K562 (cell line): ENCODE results near the gene GPN3. TPM values are rescaled to one million over a fixed set of nuclear protein-coding genes. Genes with fewer than 3 reads are reported as not detected.

Experiments used
- ATF7 ChIP-seq: fragments of 450-650 bp; IDR thresholded peaks from 2 replicates; pipeline ENCODE4 v1.7.1; 2014; ENCODE audit warnings: mild to moderate bottlenecking, moderate library complexity
- CHAMP1 ChIP-seq: fragments of 450-650 bp; IDR thresholded peaks from 2 replicates; pipeline ENCODE4 v1.6.1; 2016; ENCODE audit warnings: mild to moderate bottlenecking
- CHCHD3 ChIP-seq: fragments of 250-450 bp; sonication (Bioruptor Pico); IDR thresholded peaks from 2 replicates; pipeline ENCODE4 v2.1.2; 2022; ENCODE audit warnings: mild to moderate bottlenecking
- CREM ChIP-seq: IDR thresholded peaks from 2 replicates; pipeline ENCODE4 v1.6.1; 2014; ENCODE audit warnings: antibody characterized with exemption, low read depth
- DDX20 ChIP-seq: fragments of 450-650 bp; IDR thresholded peaks from 2 replicates; pipeline ENCODE4 v1.6.1; 2016; ENCODE audit warnings: missing genetic modification characterization, low read depth, mild to moderate bottlenecking, missing compliant biosample characterization, moderate library complexity
- DNMT1 ChIP-seq: fragments of 450-650 bp; IDR thresholded peaks from 2 replicates; pipeline ENCODE4 v1.6.1; 2016; ENCODE audit warnings: antibody characterized with exemption, mild to moderate bottlenecking
- E2F5 ChIP-seq: sonication (generic); formaldehyde crosslinking; IDR thresholded peaks from 2 replicates; pipeline ENCODE4 v1.8.0; 2022; ENCODE audit warnings: mild to moderate bottlenecking, missing genetic modification reagents
- ESRRA ChIP-seq: fragments of 450-650 bp; IDR thresholded peaks from 2 replicates; pipeline ENCODE4 v1.6.1; 2014; ENCODE audit warnings: low read depth, mild to moderate bottlenecking, moderate library complexity, borderline replicate concordance
- HMGN3 ChIP-seq: IDR thresholded peaks from 2 replicates; pipeline ENCODE4 v1.6.1; 2011; ENCODE audit warnings: borderline replicate concordance, low read depth, mild to moderate bottlenecking, mixed read lengths, low read length; ENCODE audit not compliant: insufficient read length; ENCODE audit errors: extremely low read depth
- HSF4 ChIP-seq: fragments of 250-450 bp; sonication (Bioruptor Pico); IDR thresholded peaks from 2 replicates; pipeline ENCODE4 v2.1.2; 2022; ENCODE audit warnings: mild to moderate bottlenecking, moderate library complexity, borderline replicate concordance
- MIER1 ChIP-seq: fragments of 450-650 bp; IDR thresholded peaks from 2 replicates; pipeline ENCODE4 v1.6.1; 2016; ENCODE audit warnings: antibody characterized with exemption, mild to moderate bottlenecking, low read depth
- MLX ChIP-seq, 2 experiments: fragments of 450-650 bp in 1 of 2; sonication (generic) in 1 of 2; formaldehyde crosslinking; conservative IDR thresholded peaks; 2 replicates each; pipeline versions ENCODE4 v1.4.0 to v1.8.1; 2020 to 2022; ENCODE audit warnings: mild to moderate bottlenecking in 1 of 2, missing genetic modification reagents in 1 of 2
- MTA1 ChIP-seq: fragments of 450-650 bp; IDR thresholded peaks from 2 replicates; pipeline ENCODE4 v1.6.1; 2017; ENCODE audit warnings: borderline replicate concordance
- NCOA6 ChIP-seq: fragments of 450-650 bp; IDR thresholded peaks from 2 replicates; pipeline ENCODE4 v1.6.1; 2017; ENCODE audit warnings: mild to moderate bottlenecking
- NFE2L1 ChIP-seq: fragments of 450-650 bp; IDR thresholded peaks from 2 replicates; pipeline ENCODE4 v1.6.1; 2016; ENCODE audit warnings: missing genetic modification characterization, low read depth, mild to moderate bottlenecking, missing compliant biosample characterization, moderate library complexity, borderline replicate concordance
- SRSF7 ChIP-seq: fragments of 200-400 bp; formaldehyde crosslinking; optimal IDR thresholded peaks from 2 replicates; pipeline ENCODE3; 2017; ENCODE audit warnings: mild to moderate bottlenecking, low read depth, low read length
- TEAD2 ChIP-seq: fragments of 450-650 bp; IDR thresholded peaks from 2 replicates; pipeline ENCODE4 v1.6.1; 2016; ENCODE audit warnings: missing genetic modification characterization, control low read depth, missing compliant biosample characterization
- USF1 ChIP-seq: sonication (generic); formaldehyde crosslinking; IDR thresholded peaks from 2 replicates; pipeline ENCODE4 v1.9.0; 2022; ENCODE audit warnings: mild to moderate bottlenecking, missing genetic modification reagents
- ZNF175 ChIP-seq: fragments of 200-800 bp; sonication (Bioruptor generic); IDR thresholded peaks from 2 replicates; pipeline ENCODE4 v1.6.1; 2016; ENCODE audit warnings: low read depth, mild to moderate bottlenecking, missing genetic modification characterization, missing compliant biosample characterization
- ZNF77 ChIP-seq: fragments of 250-450 bp; sonication (Bioruptor Pico); IDR thresholded peaks from 2 replicates; pipeline ENCODE4 v1.5.0; 2020
- ZNF785 ChIP-seq: fragments of 250-450 bp; sonication (Bioruptor Pico); IDR thresholded peaks from 2 replicates; pipeline ENCODE4 v1.4.0; 2020; ENCODE audit warnings: mild to moderate bottlenecking
- polyA plus RNA-seq, 8 experiments: library from polyadenylated mRNA; depleted of rRNA in 4 of 8; stranded (reverse) in 5 of 8; unstranded in 3 of 8; fragments of >200 nt; fragmentation: Nextera tagmentation in 2 of 8; fragmentation: Illumina TruSeq in 1 of 8; extraction: Ambion mirVana in 2 of 8; extraction: Trizol in 1 of 8; gene quantifications; 2 replicates each; pipeline versions ENCODE4 v1.2.1 to v1.2.3, GENCODE V29; 2011 to 2014; ENCODE audit warnings: inconsistent platforms in 1 of 8, missing spikeins in 1 of 8
- total RNA-seq, 7 experiments: library from RNA; depleted of rRNA in 6 of 7; stranded (reverse); fragments of >200 nt in 6 of 7; fragmentation: Illumina TruSeq in 2 of 7; extraction: Trizol in 2 of 7; gene quantifications; 2 replicates each; pipeline versions ENCODE4 v1.2.1 to v1.2.3, GENCODE V29; 2011 to 2021; ENCODE audit warnings: low replicate concordance in 1 of 7
- TF ChIP-seq, protein P1 (sequence below): sonication (generic); formaldehyde crosslinking; IDR thresholded peaks from 2 replicates; pipeline ENCODE4 v1.8.0; 2023; ENCODE audit warnings: mild to moderate bottlenecking, missing genetic modification reagents

The GPN3 gene
- total and polyA plus RNA-seq, 9 of the 15 experiments (the other 6 are each of a cell fraction or from before 2014, with no cell fraction given), result 35.8 to 123 (median 64.2) TPM

- TF ChIP-seq, protein P1, sequence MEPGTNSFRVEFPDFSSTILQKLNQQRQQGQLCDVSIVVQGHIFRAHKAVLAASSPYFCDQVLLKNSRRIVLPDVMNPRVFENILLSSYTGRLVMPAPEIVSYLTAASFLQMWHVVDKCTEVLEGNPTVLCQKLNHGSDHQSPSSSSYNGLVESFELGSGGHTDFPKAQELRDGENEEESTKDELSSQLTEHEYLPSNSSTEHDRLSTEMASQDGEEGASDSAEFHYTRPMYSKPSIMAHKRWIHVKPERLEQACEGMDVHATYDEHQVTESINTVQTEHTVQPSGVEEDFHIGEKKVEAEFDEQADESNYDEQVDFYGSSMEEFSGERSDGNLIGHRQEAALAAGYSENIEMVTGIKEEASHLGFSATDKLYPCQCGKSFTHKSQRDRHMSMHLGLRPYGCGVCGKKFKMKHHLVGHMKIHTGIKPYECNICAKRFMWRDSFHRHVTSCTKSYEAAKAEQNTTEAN (CRISPR knock-in tag), result no peak
- TF ChIP-seq CREM (peak; percentile 81), MIER1 (no peak), MLX (CRISPR knock-in tag; conservative IDR thresholded peaks at IDR 0.05) (no peak), NCOA6 (peak; percentile 63), ATF7 (peak; percentile 72), DNMT1 (no peak; the same call in 1 of the 2 replicates), NFE2L1 (tag) (no peak), ZNF77 (CRISPR knock-in tag) (no peak), SRSF7 (no peak), USF1 (CRISPR knock-in tag) (peak; percentile 83), MTA1 (peak; percentile 62; the same call in 1 of the 2 replicates), HMGN3 (peak; percentile 78), ZNF785 (CRISPR knock-in tag) (no peak), TEAD2 (tag) (0 out of 2 replicates have a peak, but pooled peaks have one; percentile 5), ZNF175 (CRISPR knock-in tag) (no peak), CHCHD3 (CRISPR knock-in tag) (no peak), HSF4 (no peak), ESRRA (peak; percentile 56; the same call in 1 of the 2 replicates), E2F5 (CRISPR knock-in tag) (no peak), DDX20 (tag) (no peak), CHAMP1 (no peak)
Measured at GRCh38 chr12:110468214-110469048, at the start of gene GPN3, which contains the start of gene FAM216A (continued).
